Measurements from ENCODE around the gene PDCD6IP. TPM values are rescaled to one million over a fixed set of nuclear protein-coding genes. Genes with fewer than 3 reads are reported as not detected.

PDCD6IP gene
- total and polyA plus RNA-seq, 2 experiments from 2014 or later, result 45.1 to 185 TPM

DNA sequence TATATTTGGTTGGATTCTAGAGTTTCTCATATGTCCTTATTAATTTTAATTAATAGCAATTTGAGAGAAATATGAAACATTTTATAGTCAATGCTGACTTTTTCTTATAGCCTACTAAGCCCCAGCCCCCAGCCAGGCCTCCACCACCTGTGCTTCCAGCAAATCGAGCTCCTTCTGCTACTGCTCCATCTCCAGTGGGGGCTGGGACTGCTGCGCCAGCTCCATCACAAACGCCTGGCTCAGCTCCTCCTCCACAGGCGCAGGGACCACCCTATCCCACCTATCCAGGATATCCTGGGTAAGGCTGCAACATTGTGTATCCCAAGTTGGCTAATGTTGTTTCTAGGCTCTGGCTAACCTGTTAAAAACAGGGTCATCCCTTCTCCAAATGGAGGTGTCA, 66.7 kb downstream of the PDCD6IP start:
- Histone ChIP-seq H4K20me1 (replicated peaks; ENCODE audit: insufficient read depth) (no peaks in the 10 kb centered on the region), H3K79me2 (replicated peaks; ENCODE audit: insufficient read depth) (no peaks in the 10 kb centered on the region), H3K4me2 (no peak overlapping the region), H3K4me3 (no peak overlapping the region), H3F3A (replicated peaks; ENCODE audit: low read depth) (no peaks in the 10 kb centered on the region), H3K4me1 (ENCODE audit: insufficient read depth) (no peaks in the 10 kb centered on the region), H3K36me3 (ENCODE audit: insufficient read depth) (peaks cover 11% of the 10 kb centered on the region; the same call in 1 of the 2 replicates), H2AFZ (no peak overlapping the region), H3K9me2 (ENCODE audit: insufficient read depth) (no peaks in the 10 kb centered on the region), H3K27me3 (ENCODE audit: insufficient read depth) (no peaks in the 10 kb centered on the region), H3K27ac (ENCODE audit: low read depth) (no peak overlapping the region)
- TF ChIP-seq ZNF331 (CRISPR knock-in tag; IDR thresholded peaks at IDR 0.05; ENCODE audit: low read depth) (no peak), EZH2phosphoT487 (IDR thresholded peaks at IDR 0.05; ENCODE audit: unreplicated experiment) (no peak), NANOG (IDR thresholded peaks at IDR 0.05; ENCODE audit: borderline replicate concordance) (no peak), STAT1 (IDR thresholded peaks at IDR 0.05; ENCODE audit: unreplicated experiment) (no peak), CREB1 (CRISPR knock-in tag; IDR thresholded peaks at IDR 0.05; ENCODE audit: low read depth) (no peak), JUNB (IDR thresholded peaks at IDR 0.05; ENCODE audit: unreplicated experiment) (no peak), ZNF114 (CRISPR knock-in tag; IDR thresholded peaks at IDR 0.05) (no peak), EZH2 (IDR thresholded peaks at IDR 0.05; ENCODE audit: low read depth, unreplicated experiment) (no peak)
- TF ChIP-seq, protein P1, sequence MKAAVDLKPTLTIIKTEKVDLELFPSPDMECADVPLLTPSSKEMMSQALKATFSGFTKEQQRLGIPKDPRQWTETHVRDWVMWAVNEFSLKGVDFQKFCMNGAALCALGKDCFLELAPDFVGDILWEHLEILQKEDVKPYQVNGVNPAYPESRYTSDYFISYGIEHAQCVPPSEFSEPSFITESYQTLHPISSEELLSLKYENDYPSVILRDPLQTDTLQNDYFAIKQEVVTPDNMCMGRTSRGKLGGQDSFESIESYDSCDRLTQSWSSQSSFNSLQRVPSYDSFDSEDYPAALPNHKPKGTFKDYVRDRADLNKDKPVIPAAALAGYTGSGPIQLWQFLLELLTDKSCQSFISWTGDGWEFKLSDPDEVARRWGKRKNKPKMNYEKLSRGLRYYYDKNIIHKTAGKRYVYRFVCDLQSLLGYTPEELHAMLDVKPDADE (IDR thresholded peaks at IDR 0.05), result no peak
- TF ChIP-seq, protein P2, sequence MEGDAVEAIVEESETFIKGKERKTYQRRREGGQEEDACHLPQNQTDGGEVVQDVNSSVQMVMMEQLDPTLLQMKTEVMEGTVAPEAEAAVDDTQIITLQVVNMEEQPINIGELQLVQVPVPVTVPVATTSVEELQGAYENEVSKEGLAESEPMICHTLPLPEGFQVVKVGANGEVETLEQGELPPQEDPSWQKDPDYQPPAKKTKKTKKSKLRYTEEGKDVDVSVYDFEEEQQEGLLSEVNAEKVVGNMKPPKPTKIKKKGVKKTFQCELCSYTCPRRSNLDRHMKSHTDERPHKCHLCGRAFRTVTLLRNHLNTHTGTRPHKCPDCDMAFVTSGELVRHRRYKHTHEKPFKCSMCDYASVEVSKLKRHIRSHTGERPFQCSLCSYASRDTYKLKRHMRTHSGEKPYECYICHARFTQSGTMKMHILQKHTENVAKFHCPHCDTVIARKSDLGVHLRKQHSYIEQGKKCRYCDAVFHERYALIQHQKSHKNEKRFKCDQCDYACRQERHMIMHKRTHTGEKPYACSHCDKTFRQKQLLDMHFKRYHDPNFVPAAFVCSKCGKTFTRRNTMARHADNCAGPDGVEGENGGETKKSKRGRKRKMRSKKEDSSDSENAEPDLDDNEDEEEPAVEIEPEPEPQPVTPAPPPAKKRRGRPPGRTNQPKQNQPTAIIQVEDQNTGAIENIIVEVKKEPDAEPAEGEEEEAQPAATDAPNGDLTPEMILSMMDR (conservative IDR thresholded peaks at IDR 0.05; ENCODE audit: low read depth in 2 of 2), result no peak
- TF ChIP-seq, protein P3, sequence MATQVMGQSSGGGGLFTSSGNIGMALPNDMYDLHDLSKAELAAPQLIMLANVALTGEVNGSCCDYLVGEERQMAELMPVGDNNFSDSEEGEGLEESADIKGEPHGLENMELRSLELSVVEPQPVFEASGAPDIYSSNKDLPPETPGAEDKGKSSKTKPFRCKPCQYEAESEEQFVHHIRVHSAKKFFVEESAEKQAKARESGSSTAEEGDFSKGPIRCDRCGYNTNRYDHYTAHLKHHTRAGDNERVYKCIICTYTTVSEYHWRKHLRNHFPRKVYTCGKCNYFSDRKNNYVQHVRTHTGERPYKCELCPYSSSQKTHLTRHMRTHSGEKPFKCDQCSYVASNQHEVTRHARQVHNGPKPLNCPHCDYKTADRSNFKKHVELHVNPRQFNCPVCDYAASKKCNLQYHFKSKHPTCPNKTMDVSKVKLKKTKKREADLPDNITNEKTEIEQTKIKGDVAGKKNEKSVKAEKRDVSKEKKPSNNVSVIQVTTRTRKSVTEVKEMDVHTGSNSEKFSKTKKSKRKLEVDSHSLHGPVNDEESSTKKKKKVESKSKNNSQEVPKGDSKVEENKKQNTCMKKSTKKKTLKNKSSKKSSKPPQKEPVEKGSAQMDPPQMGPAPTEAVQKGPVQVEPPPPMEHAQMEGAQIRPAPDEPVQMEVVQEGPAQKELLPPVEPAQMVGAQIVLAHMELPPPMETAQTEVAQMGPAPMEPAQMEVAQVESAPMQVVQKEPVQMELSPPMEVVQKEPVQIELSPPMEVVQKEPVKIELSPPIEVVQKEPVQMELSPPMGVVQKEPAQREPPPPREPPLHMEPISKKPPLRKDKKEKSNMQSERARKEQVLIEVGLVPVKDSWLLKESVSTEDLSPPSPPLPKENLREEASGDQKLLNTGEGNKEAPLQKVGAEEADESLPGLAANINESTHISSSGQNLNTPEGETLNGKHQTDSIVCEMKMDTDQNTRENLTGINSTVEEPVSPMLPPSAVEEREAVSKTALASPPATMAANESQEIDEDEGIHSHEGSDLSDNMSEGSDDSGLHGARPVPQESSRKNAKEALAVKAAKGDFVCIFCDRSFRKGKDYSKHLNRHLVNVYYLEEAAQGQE (IDR thresholded peaks at IDR 0.05; ENCODE audit: unreplicated experiment), result no peak
- TF ChIP-seq, protein P4, sequence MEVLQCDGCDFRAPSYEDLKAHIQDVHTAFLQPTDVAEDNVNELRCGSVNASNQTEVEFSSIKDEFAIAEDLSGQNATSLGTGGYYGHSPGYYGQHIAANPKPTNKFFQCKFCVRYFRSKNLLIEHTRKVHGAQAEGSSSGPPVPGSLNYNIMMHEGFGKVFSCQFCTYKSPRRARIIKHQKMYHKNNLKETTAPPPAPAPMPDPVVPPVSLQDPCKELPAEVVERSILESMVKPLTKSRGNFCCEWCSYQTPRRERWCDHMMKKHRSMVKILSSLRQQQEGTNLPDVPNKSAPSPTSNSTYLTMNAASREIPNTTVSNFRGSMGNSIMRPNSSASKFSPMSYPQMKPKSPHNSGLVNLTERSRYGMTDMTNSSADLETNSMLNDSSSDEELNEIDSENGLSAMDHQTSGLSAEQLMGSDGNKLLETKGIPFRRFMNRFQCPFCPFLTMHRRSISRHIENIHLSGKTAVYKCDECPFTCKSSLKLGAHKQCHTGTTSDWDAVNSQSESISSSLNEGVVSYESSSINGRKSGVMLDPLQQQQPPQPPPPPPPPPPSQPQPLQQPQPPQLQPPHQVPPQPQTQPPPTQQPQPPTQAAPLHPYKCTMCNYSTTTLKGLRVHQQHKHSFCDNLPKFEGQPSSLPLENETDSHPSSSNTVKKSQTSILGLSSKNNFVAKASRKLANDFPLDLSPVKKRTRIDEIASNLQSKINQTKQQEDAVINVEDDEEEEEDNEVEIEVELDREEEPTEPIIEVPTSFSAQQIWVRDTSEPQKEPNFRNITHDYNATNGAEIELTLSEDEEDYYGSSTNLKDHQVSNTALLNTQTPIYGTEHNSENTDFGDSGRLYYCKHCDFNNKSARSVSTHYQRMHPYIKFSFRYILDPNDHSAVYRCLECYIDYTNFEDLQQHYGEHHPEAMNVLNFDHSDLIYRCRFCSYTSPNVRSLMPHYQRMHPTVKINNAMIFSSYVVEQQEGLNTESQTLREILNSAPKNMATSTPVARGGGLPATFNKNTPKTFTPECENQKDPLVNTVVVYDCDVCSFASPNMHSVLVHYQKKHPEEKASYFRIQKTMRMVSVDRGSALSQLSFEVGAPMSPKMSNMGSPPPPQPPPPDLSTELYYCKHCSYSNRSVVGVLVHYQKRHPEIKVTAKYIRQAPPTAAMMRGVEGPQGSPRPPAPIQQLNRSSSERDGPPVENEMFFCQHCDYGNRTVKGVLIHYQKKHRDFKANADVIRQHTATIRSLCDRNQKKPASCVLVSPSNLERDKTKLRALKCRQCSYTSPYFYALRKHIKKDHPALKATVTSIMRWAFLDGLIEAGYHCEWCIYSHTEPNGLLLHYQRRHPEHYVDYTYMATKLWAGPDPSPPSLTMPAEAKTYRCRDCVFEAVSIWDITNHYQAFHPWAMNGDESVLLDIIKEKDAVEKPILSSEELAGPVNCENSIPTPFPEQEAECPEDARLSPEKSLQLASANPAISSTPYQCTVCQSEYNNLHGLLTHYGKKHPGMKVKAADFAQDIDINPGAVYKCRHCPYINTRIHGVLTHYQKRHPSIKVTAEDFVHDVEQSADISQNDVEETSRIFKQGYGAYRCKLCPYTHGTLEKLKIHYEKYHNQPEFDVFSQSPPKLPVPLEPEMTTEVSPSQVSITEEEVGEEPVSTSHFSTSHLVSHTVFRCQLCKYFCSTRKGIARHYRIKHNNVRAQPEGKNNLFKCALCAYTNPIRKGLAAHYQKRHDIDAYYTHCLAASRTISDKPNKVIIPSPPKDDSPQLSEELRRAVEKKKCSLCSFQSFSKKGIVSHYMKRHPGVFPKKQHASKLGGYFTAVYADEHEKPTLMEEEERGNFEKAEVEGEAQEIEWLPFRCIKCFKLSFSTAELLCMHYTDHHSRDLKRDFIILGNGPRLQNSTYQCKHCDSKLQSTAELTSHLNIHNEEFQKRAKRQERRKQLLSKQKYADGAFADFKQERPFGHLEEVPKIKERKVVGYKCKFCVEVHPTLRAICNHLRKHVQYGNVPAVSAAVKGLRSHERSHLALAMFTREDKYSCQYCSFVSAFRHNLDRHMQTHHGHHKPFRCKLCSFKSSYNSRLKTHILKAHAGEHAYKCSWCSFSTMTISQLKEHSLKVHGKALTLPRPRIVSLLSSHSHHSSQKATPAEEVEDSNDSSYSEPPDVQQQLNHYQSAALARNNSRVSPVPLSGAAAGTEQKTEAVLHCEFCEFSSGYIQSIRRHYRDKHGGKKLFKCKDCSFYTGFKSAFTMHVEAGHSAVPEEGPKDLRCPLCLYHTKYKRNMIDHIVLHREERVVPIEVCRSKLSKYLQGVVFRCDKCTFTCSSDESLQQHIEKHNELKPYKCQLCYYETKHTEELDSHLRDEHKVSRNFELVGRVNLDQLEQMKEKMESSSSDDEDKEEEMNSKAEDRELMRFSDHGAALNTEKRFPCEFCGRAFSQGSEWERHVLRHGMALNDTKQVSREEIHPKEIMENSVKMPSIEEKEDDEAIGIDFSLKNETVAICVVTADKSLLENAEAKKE (CRISPR knock-in tag; IDR thresholded peaks at IDR 0.05), result no peak
- H3K36me3 Mint-ChIP-seq (ENCODE audit: low read depth), result peaks cover 14% of the 10 kb centered on the region; the same call in 2 of the 3 replicates
- ATAC-seq (no peak), DNase-seq (ENCODE audit: low spot score) (no peak)
- H3K9me3 Mint-ChIP-seq, result no peaks in the 10 kb centered on the region
- no peak overlapping the region for H3K4me3 Mint-ChIP-seq
- no peak overlapping the region for H3K27ac Mint-ChIP-seq
- H3K27me3 Mint-ChIP-seq (ENCODE audit: insufficient read depth, low read depth, poor library complexity), result no peaks in the 10 kb centered on the region
- H3K4me1 Mint-ChIP-seq, result no peaks in the 10 kb centered on the region
